Neural progenitor cell (in vitro differentiated cells): ENCODE results near the gene KCNA10.

ENCODE experiments used
- EZH2 ChIP-seq: fragments of 200-600 bp; sonication (generic); IDR thresholded peaks from 2 replicates; pipeline ENCODE4 v1.6.1; 2017; ENCODE audit warnings: antibody characterized with exemption, mild to moderate bottlenecking, moderate library complexity
- TF ChIP-seq, protein P1 (sequence below): fragments of 200-600 bp; sonication (generic); IDR thresholded peaks from 2 replicates; pipeline ENCODE4 v1.5.1; 2017; ENCODE audit warnings: antibody characterized with exemption, mild to moderate bottlenecking

DNA sequence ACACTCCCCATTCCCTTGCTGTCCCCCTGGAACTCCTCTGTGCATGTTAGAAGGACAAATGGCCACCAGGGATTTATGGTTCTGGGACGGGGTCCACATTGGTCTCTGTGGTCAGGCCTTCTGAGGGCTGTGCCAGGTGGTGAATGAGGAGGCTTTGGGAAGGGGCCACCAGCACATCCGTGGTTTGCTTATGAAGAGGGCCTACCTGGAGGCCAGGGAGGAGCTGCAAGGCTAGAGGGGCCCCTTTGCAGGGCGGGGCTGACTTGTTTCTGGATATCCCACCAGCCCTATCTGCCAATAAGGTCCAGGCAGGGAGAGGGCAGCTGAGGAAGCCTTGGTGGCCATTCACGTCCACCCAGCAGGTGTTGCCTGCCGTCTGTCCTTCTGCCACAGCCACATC lies 24.9 kb downstream of the KCNA10 start:
- TF ChIP-seq, protein P1, sequence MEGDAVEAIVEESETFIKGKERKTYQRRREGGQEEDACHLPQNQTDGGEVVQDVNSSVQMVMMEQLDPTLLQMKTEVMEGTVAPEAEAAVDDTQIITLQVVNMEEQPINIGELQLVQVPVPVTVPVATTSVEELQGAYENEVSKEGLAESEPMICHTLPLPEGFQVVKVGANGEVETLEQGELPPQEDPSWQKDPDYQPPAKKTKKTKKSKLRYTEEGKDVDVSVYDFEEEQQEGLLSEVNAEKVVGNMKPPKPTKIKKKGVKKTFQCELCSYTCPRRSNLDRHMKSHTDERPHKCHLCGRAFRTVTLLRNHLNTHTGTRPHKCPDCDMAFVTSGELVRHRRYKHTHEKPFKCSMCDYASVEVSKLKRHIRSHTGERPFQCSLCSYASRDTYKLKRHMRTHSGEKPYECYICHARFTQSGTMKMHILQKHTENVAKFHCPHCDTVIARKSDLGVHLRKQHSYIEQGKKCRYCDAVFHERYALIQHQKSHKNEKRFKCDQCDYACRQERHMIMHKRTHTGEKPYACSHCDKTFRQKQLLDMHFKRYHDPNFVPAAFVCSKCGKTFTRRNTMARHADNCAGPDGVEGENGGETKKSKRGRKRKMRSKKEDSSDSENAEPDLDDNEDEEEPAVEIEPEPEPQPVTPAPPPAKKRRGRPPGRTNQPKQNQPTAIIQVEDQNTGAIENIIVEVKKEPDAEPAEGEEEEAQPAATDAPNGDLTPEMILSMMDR = no peak
- TF ChIP-seq EZH2 = no peak
